ENCODE results near the gene C2orf68.

DNA sequence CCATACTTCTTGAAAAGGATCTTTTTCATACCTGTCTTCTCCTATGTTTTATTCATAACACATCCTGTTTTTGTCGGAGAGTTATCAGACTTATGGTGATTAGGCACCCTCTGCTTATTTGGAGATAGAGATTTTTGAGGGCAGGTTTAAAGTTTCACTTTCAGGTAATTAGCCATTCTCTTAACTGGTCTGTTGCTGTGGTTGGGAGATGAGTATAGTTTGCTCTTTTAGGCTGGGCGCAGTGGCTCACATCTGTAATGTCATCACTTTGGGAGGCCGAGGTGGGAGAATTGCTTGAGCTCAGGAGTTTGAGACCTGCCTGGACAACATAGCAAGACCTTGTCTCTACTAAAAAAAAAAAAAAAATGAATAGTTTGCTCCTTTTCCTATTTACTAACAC, 30.9 kb upstream of the C2orf68 start:
- TF ChIP-seq, protein P1, sequence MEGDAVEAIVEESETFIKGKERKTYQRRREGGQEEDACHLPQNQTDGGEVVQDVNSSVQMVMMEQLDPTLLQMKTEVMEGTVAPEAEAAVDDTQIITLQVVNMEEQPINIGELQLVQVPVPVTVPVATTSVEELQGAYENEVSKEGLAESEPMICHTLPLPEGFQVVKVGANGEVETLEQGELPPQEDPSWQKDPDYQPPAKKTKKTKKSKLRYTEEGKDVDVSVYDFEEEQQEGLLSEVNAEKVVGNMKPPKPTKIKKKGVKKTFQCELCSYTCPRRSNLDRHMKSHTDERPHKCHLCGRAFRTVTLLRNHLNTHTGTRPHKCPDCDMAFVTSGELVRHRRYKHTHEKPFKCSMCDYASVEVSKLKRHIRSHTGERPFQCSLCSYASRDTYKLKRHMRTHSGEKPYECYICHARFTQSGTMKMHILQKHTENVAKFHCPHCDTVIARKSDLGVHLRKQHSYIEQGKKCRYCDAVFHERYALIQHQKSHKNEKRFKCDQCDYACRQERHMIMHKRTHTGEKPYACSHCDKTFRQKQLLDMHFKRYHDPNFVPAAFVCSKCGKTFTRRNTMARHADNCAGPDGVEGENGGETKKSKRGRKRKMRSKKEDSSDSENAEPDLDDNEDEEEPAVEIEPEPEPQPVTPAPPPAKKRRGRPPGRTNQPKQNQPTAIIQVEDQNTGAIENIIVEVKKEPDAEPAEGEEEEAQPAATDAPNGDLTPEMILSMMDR (IDR thresholded peaks at IDR 0.05) = no peak
- no peak for TF ChIP-seq POLR2A (IDR thresholded peaks at IDR 0.05)

All from adrenal gland (tissue), 5 donors.